B cell (primary cell): Measurements from ENCODE around the gene ADAMTS17. TPM values are rescaled to one million over a fixed set of nuclear protein-coding genes. Genes with fewer than 3 reads are reported as not detected.
A peak's percentile ranks its signal among the peaks of the same experiment; 100 is the strongest.

Source experiments
- ATAC-seq: fragments of 200-7000 bp; cut with Tn5 transposase; one replicate; pipeline ENCODE4 v1.10.0; 2021; ENCODE audit warnings: low read depth, mild to moderate bottlenecking, moderate number of reproducible peaks, moderate library complexity
- CTCF ChIA-PET: fragments of 350-600 bp; sonication (Branson Sonifier 250); formaldehyde crosslinking; loops from one replicate; lab custom pipeline; 2021; ENCODE audit warnings: antibody characterized with exemption, inconsistent platforms; lab: Charles Lee
- POLR2A ChIA-PET: fragments of 350-600 bp; sonication (Branson Sonifier 250); formaldehyde crosslinking; loops from one replicate; lab custom pipeline; 2021; ENCODE audit warnings: antibody characterized with exemption; lab: Charles Lee
- DNase-seq: peaks from one replicate; pipeline ENCODE4 v3.0.0; 2013
- H2AFZ ChIP-seq: 2 replicates; pipeline ENCODE4 v1.6.1; 2012; ENCODE audit warnings: mild to moderate bottlenecking, low read depth, low read length; ENCODE audit not compliant: insufficient read depth, poor library complexity, severe bottlenecking
- H3K27ac ChIP-seq, 2 donors: 1 replicate in 1 of 2; 2 replicates in 1 of 2; pipeline ENCODE4 v1.5.1; 2012 to 2013; ENCODE audit warnings: low read length in 2 of 2, mild to moderate bottlenecking in 2 of 2, moderate library complexity in 1 of 2
- H3K27me3 ChIP-seq, 4 experiments: fragments of 200-600 bp in 1 of 4; sonication (generic) in 1 of 4; replicated peaks in 1 of 4; 1 replicate in 2 of 4; 2 replicates in 2 of 4; pipeline versions ENCODE4 v1.6.1 to v1.7.0; 2013 to 2016; ENCODE audit warnings: low read length in 3 of 4, mild to moderate bottlenecking in 2 of 4, mixed read lengths in 1 of 4, moderate library complexity in 1 of 4; ENCODE audit not compliant: insufficient read depth in 4 of 4, control insufficient read depth in 3 of 4; ENCODE audit errors: control extremely low read depth in 1 of 4
- H3K36me3 ChIP-seq, 2 experiments: replicated peaks in 1 of 2; 1 replicate in 1 of 2; 2 replicates in 1 of 2; pipeline versions ENCODE4 v1.6.1 to v1.7.1; 2013; ENCODE audit warnings: low read length in 1 of 2; ENCODE audit not compliant: insufficient read depth in 2 of 2, control insufficient read depth in 1 of 2; ENCODE audit errors: control extremely low read depth in 1 of 2, extremely low read depth in 1 of 2
- H3K4me1 ChIP-seq, 2 donors: fragments of 200-600 bp in 1 of 2; sonication (generic) in 1 of 2; 1 replicate in 1 of 2; 2 replicates in 1 of 2; pipeline versions ENCODE4 v1.5.1 to v1.6.1; 2013 to 2017; ENCODE audit warnings: low read length in 2 of 2; ENCODE audit not compliant: control insufficient read depth in 2 of 2, insufficient read depth in 2 of 2
- H3K4me2 ChIP-seq: replicated peaks from 2 replicates; pipeline ENCODE3; 2012; ENCODE audit warnings: mild to moderate bottlenecking, low read depth, low read length; ENCODE audit not compliant: poor library complexity, severe bottlenecking
- H3K4me3 ChIP-seq, 5 experiments: fragments of 200-600 bp in 1 of 5; sonication (generic) in 1 of 5; 1 replicate in 3 of 5; 2 replicates in 2 of 5; pipeline versions ENCODE4 v1.5.1 to v1.7.0; 2011 to 2016; ENCODE audit warnings: low read length in 4 of 5, mild to moderate bottlenecking in 4 of 5, low read depth in 2 of 5, control low read depth in 1 of 5, moderate library complexity in 1 of 5; ENCODE audit not compliant: insufficient read depth in 1 of 5; ENCODE audit errors: control extremely low read depth in 1 of 5, extremely low read depth in 1 of 5
- H3K79me2 ChIP-seq: fragments of 200-600 bp; sonication (generic); one replicate; pipeline ENCODE4 v1.6.0; 2016; ENCODE audit warnings: low read length; ENCODE audit not compliant: control insufficient read depth, insufficient read depth
- H3K9ac ChIP-seq: fragments of 200-600 bp; sonication (generic); 2 replicates; pipeline ENCODE4 v1.6.1; 2017; ENCODE audit warnings: mild to moderate bottlenecking, low read length, moderate library complexity
- H3K9me3 ChIP-seq, 3 donors: one replicate each; pipeline versions ENCODE4 v1.6.1 to v1.7.1; 2013; ENCODE audit warnings: low read length in 2 of 3; ENCODE audit not compliant: control insufficient read depth in 2 of 3, insufficient read depth in 1 of 3; ENCODE audit errors: control extremely low read depth in 1 of 3
- H4K20me1 ChIP-seq: 2 replicates; pipeline ENCODE4 v1.6.0; 2012; ENCODE audit warnings: mild to moderate bottlenecking, low read length; ENCODE audit not compliant: insufficient read depth, control insufficient read depth, poor library complexity, severe bottlenecking
- H3K27ac Mint-ChIP-seq: one replicate; pipeline ENCODE4 v1.8.0; 2021; ENCODE audit warnings: mixed read lengths
- H3K27me3 Mint-ChIP-seq: one replicate; pipeline ENCODE4 v1.8.0; 2021; ENCODE audit warnings: mixed read lengths
- H3K4me1 Mint-ChIP-seq: one replicate; pipeline ENCODE4 v1.8.0; 2021; ENCODE audit warnings: mixed read lengths
- H3K4me3 Mint-ChIP-seq: one replicate; pipeline ENCODE4 v1.8.0; 2021; ENCODE audit warnings: mixed read lengths
- H3K9me3 Mint-ChIP-seq: one replicate; pipeline ENCODE4 v1.8.0; 2022; ENCODE audit warnings: mixed read lengths; ENCODE audit not compliant: insufficient read depth
- EZH2 ChIP-seq: IDR thresholded peaks from 2 replicates; pipeline ENCODE4 v1.6.1; 2012; ENCODE audit warnings: borderline replicate concordance, low read depth, mild to moderate bottlenecking, moderate library complexity, low read length; ENCODE audit not compliant: insufficient read depth, poor library complexity, severe bottlenecking
- WGBS: methylation state at CpG from one replicate; pipeline ENCODE4 v1.1.5; 2013; ENCODE audit warnings: missing lambda C conversion rate; ENCODE audit not compliant: insufficient coverage; 5-methylcytosine and 5-hydroxymethylcytosine counted together
- intact Hi-C: fragments of 100-400 bp; cut with micrococcal nuclease; formaldehyde crosslinking; loops from one replicate; pipeline ENCODE4 v1.10.0; 2022
- polyA plus RNA-seq: library from polyadenylated mRNA; depleted of rRNA; stranded (reverse); fragments of >200 nt; gene quantifications from 2 replicates; pipeline ENCODE4 v1.2.3, GENCODE V29; 2012
- total RNA-seq, 2 donors: library from RNA; stranded (reverse); fragments of 120-200 nt in 1 of 2; gene quantifications; 1 replicate in 1 of 2; 2 replicates in 1 of 2; pipeline versions ENCODE4 v1.2.3 to v1.2.4, GENCODE V29; 2013 to 2022
- TF ChIP-seq, protein P1 (sequence below): fragments of 200-600 bp; IDR thresholded peaks from one replicate; pipeline ENCODE4 v1.8.0; 2022; ENCODE audit warnings: antibody characterized with exemption, mild to moderate bottlenecking

The ADAMTS17 gene
- total and polyA plus RNA-seq, 2 donors (not counting 1 experiment from before 2014, with no cell fraction given) = 0.10 TPM; not detected in 1

DNA sequence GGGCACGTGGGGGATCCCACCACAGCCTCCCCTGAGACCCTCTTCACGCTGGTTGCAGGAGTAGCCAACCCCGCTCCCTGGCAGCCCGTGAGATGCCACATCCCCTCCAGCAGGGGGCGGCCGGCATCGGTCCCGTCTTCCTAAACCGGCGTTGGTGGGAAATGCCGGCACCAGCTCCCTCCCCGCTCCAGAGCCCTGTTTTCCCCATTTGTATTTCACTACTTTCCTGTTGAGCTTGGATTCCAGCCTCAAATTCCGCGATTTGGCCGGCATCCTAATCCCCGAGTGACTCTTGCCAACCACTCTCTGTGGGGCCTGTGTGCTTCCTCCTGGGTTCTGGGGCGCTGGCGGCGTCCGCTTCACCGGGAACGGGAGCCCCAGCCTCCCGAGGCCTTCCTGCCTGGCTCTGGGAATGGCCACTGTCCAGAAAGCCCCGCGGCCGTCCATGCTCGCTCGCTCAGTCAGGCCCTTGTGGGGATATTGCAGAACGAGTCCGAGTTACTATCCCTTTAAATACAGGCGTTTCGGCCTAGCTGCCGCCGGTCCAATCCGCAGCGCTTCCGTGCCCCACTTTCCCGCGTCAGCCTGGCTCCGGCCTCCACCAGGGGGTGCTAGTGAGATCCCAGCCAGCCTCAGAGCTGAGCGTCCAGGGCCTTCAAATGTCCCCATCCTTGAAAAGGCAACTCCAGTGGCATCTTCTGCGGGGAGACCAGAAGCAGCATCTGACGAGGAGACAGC is 8.1 kb upstream of the ADAMTS17 start:
- peak overlapping the region; percentile 83 for H3K9ac ChIP-seq
- TF ChIP-seq EZH2 = no peak
- TF ChIP-seq, protein P1, sequence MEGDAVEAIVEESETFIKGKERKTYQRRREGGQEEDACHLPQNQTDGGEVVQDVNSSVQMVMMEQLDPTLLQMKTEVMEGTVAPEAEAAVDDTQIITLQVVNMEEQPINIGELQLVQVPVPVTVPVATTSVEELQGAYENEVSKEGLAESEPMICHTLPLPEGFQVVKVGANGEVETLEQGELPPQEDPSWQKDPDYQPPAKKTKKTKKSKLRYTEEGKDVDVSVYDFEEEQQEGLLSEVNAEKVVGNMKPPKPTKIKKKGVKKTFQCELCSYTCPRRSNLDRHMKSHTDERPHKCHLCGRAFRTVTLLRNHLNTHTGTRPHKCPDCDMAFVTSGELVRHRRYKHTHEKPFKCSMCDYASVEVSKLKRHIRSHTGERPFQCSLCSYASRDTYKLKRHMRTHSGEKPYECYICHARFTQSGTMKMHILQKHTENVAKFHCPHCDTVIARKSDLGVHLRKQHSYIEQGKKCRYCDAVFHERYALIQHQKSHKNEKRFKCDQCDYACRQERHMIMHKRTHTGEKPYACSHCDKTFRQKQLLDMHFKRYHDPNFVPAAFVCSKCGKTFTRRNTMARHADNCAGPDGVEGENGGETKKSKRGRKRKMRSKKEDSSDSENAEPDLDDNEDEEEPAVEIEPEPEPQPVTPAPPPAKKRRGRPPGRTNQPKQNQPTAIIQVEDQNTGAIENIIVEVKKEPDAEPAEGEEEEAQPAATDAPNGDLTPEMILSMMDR = peak; percentile 79
- peak overlapping the region; percentile 57 to 96 (median 70) for H3K4me3 ChIP-seq
- ATAC-seq = peak; percentile 89
- ChIA-PET CTCF (interaction anchor here (0.6 to 4.1 kb wide), 23 partner anchors 7 to 1077 kb away, joined by 3 to 73 read pairs (median 3); partner anchors contain the start of genes ADAMTS17, ASB7 and LINS1), POLR2A (no interaction called here)
- no peaks in the 10 kb centered on the region for H4K20me1 ChIP-seq
- peaks cover 0 to 12% (median 2%) of the 10 kb centered on the region in 3 donors for H3K9me3 ChIP-seq
- peak overlapping the region; percentile 85 for H3K4me3 Mint-ChIP-seq
- peak overlapping the region; percentile 91 for H3K4me2 ChIP-seq
- intact Hi-C loops = loop anchor here (1.0 to 10.0 kb wide), 3 partner anchors 8 to 565 kb away; partner anchors contain the start of gene LRRK1
- H3K27me3 Mint-ChIP-seq = peaks cover 24% of the 10 kb centered on the region
- peak overlapping the region; percentile 98 for H2AFZ ChIP-seq
- peak overlapping the region; percentile 20 to 28 for H3K27ac ChIP-seq
- peaks cover 7% of the 10 kb centered on the region for H3K4me1 Mint-ChIP-seq
- peaks cover 0 to 8% of the 10 kb centered on the region in 2 donors for H3K4me1 ChIP-seq
- H3K27ac Mint-ChIP-seq = peak overlapping the region; percentile 50
- DNase-seq = peak; percentile 85
- 2% methylated on average over 43 of the region's 43 CpGs for WGBS
- H3K79me2 ChIP-seq = no peaks in the 10 kb centered on the region
- H3K36me3 ChIP-seq = no peaks in the 10 kb centered on the region
- H3K27me3 ChIP-seq = peaks cover 0 to 32% (median 11%) of the 10 kb centered on the region in 4 experiments
- H3K9me3 Mint-ChIP-seq = no peaks in the 10 kb centered on the region

DNA sequence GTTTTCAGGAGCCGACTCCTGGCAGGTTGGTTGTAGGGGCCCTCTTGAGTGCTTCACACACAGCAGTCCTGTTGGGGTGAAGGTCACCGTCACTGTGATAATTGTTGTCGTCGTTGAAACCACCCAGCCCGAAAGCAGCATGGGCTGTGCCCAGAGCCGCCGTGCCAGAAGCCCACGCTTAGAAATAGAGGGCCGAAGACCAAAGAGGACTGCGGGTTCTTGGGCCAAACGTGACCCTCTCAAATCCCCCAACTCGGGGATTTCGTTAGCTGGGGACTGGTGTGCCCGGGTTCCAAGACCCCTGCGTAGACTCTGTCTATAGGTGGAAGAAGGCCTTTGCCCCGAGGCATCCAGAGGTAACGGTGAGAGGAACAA is 7.5 kb upstream of the ADAMTS17 start:
- H3K27ac ChIP-seq = no peak overlapping the region
- ChIA-PET CTCF (interaction anchor here (0.9 to 4.1 kb wide), 15 partner anchors 8 to 1077 kb away, joined by 3 to 73 read pairs (median 3); partner anchors contain the start of genes ASB7 and LINS1), POLR2A (no interaction called here)
- no peaks in the 10 kb centered on the region for H3K36me3 ChIP-seq
- H3K4me3 Mint-ChIP-seq = peak overlapping the region; percentile 85
- peak overlapping the region in 2 of 5 experiments; percentile 70 to 83 for H3K4me3 ChIP-seq
- WGBS = 61% methylated on average over 10 of the region's 17 CpGs
- H3K4me2 ChIP-seq = peak overlapping the region; percentile 91
- peaks cover 0 to 12% (median 2%) of the 10 kb centered on the region in 3 donors for H3K9me3 ChIP-seq
- no peaks in the 10 kb centered on the region for H3K79me2 ChIP-seq
- TF ChIP-seq, protein P1 = no peak
- no peak for TF ChIP-seq EZH2
- peaks cover 7% of the 10 kb centered on the region for H3K4me1 Mint-ChIP-seq
- no peak for DNase-seq
- peaks cover 0 to 31% (median 9%) of the 10 kb centered on the region in 4 experiments for H3K27me3 ChIP-seq
- H3K4me1 ChIP-seq = peaks cover 0 to 8% of the 10 kb centered on the region in 2 donors
- no peak for ATAC-seq
- peak overlapping the region; percentile 98 for H2AFZ ChIP-seq
- no peaks in the 10 kb centered on the region for H4K20me1 ChIP-seq
- H3K9ac ChIP-seq = peak overlapping the region; percentile 83
- intact Hi-C loops = loop anchor here (10.0 kb wide), 1 partner anchor 565 kb away; the partner anchor contains the start of gene LRRK1
- no peak overlapping the region for H3K27ac Mint-ChIP-seq
- no peaks in the 10 kb centered on the region for H3K9me3 Mint-ChIP-seq
- peaks cover 19% of the 10 kb centered on the region for H3K27me3 Mint-ChIP-seq
